Ascending aorta (tissue), 2 donors: ENCODE results near the gene STX8. TPM values are rescaled to one million over a fixed set of nuclear protein-coding genes. Genes with fewer than 3 reads are reported as not detected.
"Not testable (repeated sequence)": the region's sequence is repeated elsewhere in the genome, so short reads cannot be mapped to it uniquely, and the experiment has no call there.

Experiments
- DNase-seq, 2 donors: peaks; one replicate each; pipeline ENCODE4 v3.0.0-alpha.2; 2019; ENCODE audit warnings: low spot score in 2 of 2
- H3K27ac ChIP-seq, 2 donors: fragments of 200-600 bp; sonication (generic); one replicate each; pipeline ENCODE4 v1.5.1; 2016 to 2017; ENCODE audit warnings: mild to moderate bottlenecking in 1 of 2
- H3K27me3 ChIP-seq: fragments of 200-600 bp; sonication (generic); one replicate; pipeline ENCODE4 v1.5.1; 2017
- H3K36me3 ChIP-seq, 2 donors: fragments of 200-600 bp; sonication (generic); one replicate each; pipeline ENCODE4 v1.5.1; 2016
- H3K4me1 ChIP-seq, 2 donors: fragments of 200-600 bp; sonication (generic); one replicate each; pipeline ENCODE4 v1.5.1; 2016 to 2017; ENCODE audit warnings: mild to moderate bottlenecking in 1 of 2
- H3K4me3 ChIP-seq, 2 donors: fragments of 200-600 bp; sonication (generic); one replicate each; pipeline ENCODE4 v1.5.1; 2016 to 2017; ENCODE audit warnings: mild to moderate bottlenecking in 1 of 2
- H3K9me3 ChIP-seq, 2 donors: fragments of 200-600 bp; sonication (generic); one replicate each; pipeline ENCODE4 v1.5.1; 2016
- CTCF ChIP-seq, 3 experiments: fragments of 200-600 bp in 2 of 3; fragments of 450-650 bp in 1 of 3; sonication (generic) in 2 of 3; IDR thresholded peaks; one replicate each; pipeline ENCODE4 v1.5.1; 2016 to 2019; ENCODE audit warnings: antibody characterized with exemption in 3 of 3, mild to moderate bottlenecking in 1 of 3, moderate library complexity in 1 of 3
- intact Hi-C: fragments of 100-400 bp; cut with DNase I; formaldehyde crosslinking; loops from one replicate; pipeline ENCODE4 v1.15.1; 2023
- total RNA-seq: library from RNA; depleted of rRNA; stranded (reverse); fragments of >200 nt; gene quantifications from one replicate; pipeline ENCODE4 v1.1.0, GENCODE V29; 2016

Gene STX8
- total RNA-seq, 1 donor from 2014 or later, result 7.6 TPM

- no peak for TF ChIP-seq CTCF (IDR thresholded peaks at IDR 0.05)
- intact Hi-C loops, result no loop called here
- Histone ChIP-seq H3K9me3 (no peaks in the 10 kb centered on the region), H3K27ac (no peak overlapping the region), H3K4me3 (no peak overlapping the region), H3K27me3 (no peaks in the 10 kb centered on the region), H3K4me1 (no peaks in the 10 kb centered on the region), H3K36me3 (no peaks in the 10 kb centered on the region)
- no peak for DNase-seq
These were observed 123.7 kb downstream of the STX8 start for GRCh38 chr17:9451934-9452333.

GRCh38 chr17:9447298-9447697 is 128.3 kb downstream of the STX8 start:
- H3K9me3 ChIP-seq, intact Hi-C loops, H3K4me3 ChIP-seq, H3K4me1 ChIP-seq, H3K27me3 ChIP-seq, H3K27ac ChIP-seq, DNase-seq, H3K36me3 ChIP-seq: not testable (repeated sequence)

- DNase-seq, result no peak
- intact Hi-C loops, result no loop called here
- Histone ChIP-seq H3K27ac (no peak overlapping the region), H3K36me3 (no peaks in the 10 kb centered on the region), H3K9me3 (no peaks in the 10 kb centered on the region), H3K4me1 (no peaks in the 10 kb centered on the region), H3K4me3 (no peak overlapping the region), H3K27me3 (no peaks in the 10 kb centered on the region)
- no peak for TF ChIP-seq CTCF (IDR thresholded peaks at IDR 0.05)
These were observed 129.1 kb downstream of the STX8 start for GRCh38 chr17:9446528-9446927.

- intact Hi-C loops, result no loop called here
- TF ChIP-seq CTCF (IDR thresholded peaks at IDR 0.05), result no peak
These were observed 130.2 kb downstream of the STX8 start for GRCh38 chr17:9445424-9445823.

GRCh38 chr17:9444687-9445086 is 130.9 kb downstream of the STX8 start:
- intact Hi-C loops, result no loop called here
- H3K36me3 ChIP-seq, result peaks cover 0 to 3% of the 10 kb centered on the region in 2 donors
- no peaks in the 10 kb centered on the region for H3K9me3 ChIP-seq
- DNase-seq, result no peak
- H3K4me1 ChIP-seq, result no peaks in the 10 kb centered on the region
- H3K27ac ChIP-seq, result no peak overlapping the region
- no peaks in the 10 kb centered on the region for H3K27me3 ChIP-seq
- no peak for TF ChIP-seq CTCF (IDR thresholded peaks at IDR 0.05)
- no peak overlapping the region for H3K4me3 ChIP-seq

More at GRCh38 chr17:9445424-9445823, 130.2 kb downstream of the STX8 start:
- Histone ChIP-seq H3K27ac (no peak overlapping the region), H3K4me1 (no peaks in the 10 kb centered on the region), H3K4me3 (no peak overlapping the region), H3K27me3 (no peaks in the 10 kb centered on the region), H3K9me3 (no peaks in the 10 kb centered on the region), H3K36me3 (peaks cover 0 to 3% of the 10 kb centered on the region in 2 donors)
- DNase-seq, result no peak

- no peak overlapping the region for H3K4me3 ChIP-seq
- intact Hi-C loops, result no loop called here
- no peaks in the 10 kb centered on the region for H3K9me3 ChIP-seq
- no peak for DNase-seq
- no peaks in the 10 kb centered on the region for H3K27me3 ChIP-seq
- no peaks in the 10 kb centered on the region for H3K4me1 ChIP-seq
- H3K36me3 ChIP-seq, result peaks cover 0 to 3% of the 10 kb centered on the region in 2 donors
- H3K27ac ChIP-seq, result no peak overlapping the region
- TF ChIP-seq CTCF (IDR thresholded peaks at IDR 0.05), result no peak
These were observed 131.8 kb downstream of the STX8 start for GRCh38 chr17:9443811-9444210.
